CD4-positive, alpha-beta T cell treated with Interleukin-17A for 1 hour (primary cell): ENCODE results near the gene AFF3.
"Not testable (repeated sequence)": the region's sequence is repeated elsewhere in the genome, so short reads cannot be mapped to it uniquely, and the experiment has no call there.

Source experiments
- DNase-seq: peaks from one replicate; pipeline ENCODE4 v3.0.0-alpha.2; 2020

AFF3 gene, protein sequence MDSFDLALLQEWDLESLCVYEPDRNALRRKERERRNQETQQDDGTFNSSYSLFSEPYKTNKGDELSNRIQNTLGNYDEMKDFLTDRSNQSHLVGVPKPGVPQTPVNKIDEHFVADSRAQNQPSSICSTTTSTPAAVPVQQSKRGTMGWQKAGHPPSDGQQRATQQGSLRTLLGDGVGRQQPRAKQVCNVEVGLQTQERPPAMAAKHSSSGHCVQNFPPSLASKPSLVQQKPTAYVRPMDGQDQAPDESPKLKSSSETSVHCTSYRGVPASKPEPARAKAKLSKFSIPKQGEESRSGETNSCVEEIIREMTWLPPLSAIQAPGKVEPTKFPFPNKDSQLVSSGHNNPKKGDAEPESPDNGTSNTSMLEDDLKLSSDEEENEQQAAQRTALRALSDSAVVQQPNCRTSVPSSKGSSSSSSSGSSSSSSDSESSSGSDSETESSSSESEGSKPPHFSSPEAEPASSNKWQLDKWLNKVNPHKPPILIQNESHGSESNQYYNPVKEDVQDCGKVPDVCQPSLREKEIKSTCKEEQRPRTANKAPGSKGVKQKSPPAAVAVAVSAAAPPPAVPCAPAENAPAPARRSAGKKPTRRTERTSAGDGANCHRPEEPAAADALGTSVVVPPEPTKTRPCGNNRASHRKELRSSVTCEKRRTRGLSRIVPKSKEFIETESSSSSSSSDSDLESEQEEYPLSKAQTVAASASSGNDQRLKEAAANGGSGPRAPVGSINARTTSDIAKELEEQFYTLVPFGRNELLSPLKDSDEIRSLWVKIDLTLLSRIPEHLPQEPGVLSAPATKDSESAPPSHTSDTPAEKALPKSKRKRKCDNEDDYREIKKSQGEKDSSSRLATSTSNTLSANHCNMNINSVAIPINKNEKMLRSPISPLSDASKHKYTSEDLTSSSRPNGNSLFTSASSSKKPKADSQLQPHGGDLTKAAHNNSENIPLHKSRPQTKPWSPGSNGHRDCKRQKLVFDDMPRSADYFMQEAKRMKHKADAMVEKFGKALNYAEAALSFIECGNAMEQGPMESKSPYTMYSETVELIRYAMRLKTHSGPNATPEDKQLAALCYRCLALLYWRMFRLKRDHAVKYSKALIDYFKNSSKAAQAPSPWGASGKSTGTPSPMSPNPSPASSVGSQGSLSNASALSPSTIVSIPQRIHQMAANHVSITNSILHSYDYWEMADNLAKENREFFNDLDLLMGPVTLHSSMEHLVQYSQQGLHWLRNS (N-terminal part only)

DNA sequence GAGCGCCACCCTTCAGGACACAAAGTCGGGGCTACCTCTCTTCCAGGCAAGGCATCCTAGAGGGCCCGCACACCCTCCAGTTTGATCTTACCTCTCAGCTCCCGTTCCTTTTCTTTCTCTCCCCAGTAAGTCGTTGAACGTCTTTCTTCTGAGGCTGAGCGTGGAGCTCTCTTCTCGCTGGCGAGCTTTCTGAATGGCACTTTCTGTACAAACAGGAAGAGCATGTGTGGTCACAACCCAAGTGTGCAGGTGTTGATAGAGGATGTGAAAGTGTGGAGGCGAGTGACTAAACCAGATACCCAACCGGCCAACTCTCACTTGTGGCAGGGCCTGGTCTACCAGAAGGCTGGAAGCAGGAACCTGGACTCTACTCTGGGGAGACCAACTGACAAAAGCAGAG lies at the start of gene AFF3:
Gene AFF3, minus strand, starts transcription at position 198 of the 400 bp plus-strand sequence. CDS start 38,136 bp downstream, outside the sequence.
- peak; percentile 31 for DNase-seq

DNA sequence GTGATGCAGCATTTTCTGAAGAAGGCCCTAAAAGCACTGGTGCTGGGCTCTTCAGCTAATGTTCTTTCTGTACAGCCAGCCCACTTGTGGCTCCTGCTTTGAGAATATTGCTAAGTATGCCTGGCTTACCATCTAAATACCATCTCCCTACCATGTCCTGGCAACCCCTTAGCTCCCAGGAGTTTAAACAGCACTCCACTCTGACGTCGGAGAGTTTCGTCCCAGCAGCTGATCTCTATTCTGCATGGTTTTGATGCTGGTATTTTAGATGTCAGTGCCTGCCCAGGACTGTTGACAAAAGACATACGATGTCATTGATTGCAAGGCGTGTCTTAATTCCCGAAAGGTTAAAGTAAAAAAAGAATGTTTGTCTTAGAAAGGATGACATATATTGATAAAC lies 47.0 kb upstream of the AFF3 start:
- no peak for DNase-seq

DNA sequence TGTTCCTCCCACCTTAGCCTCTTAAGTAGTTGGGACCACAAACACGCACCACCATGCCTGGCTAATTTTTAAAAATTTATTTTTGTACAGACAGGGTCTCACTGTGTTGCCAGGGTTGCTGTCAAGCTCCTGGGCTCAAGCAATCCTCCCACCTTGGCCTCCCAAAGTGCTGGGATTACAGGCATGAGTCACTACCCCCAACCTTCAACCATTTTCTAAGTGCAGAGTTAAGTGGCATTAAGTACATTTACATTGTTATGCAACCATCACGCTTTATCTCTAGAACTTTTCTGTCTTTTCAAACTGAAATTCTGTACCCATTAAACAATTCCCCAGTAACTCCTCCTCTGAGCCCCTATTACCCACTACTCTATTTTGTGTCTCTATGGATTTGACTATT lies 45.9 kb upstream of the AFF3 start:
- no peak for DNase-seq

DNA sequence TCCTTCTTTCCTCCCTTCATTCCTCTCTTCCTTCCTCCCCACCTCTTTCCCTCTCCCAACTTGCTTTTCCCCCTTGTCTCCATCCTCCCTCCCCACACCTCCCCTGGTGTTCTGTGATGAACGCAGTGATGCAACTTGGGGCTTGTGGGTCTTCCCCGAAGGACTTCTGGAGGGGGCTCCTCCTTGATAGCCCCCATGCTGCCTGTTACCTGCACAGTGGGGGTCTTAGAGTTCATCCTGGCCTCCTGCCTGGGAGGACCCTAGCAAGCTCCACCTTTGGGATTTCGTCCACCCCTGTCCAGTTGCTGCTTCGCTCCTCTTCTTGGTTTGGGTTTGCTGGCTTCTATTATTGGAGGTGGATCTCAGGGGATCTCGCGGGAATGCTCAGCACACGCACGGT lies 43.7 kb upstream of the AFF3 start:
- DNase-seq = no peak

DNA sequence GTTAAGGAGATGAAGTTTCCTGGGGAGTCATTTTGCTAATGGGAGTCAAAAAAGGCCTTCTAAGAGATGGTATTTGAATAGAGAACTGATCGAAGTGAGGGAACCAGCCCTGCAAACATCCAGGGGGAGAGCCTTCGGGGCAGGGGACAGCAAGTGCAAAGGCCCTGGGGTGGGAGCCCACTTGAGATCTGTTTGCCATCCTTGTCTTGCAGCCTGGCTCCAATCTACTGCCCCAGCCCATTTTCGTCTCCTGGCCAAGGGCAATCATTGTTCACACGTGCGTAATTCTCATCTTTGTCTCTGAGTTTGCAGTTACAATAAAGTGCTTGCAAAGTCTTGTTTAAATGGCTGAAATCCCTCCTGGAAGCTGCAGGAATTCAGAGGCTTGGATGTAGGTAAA lies 43.1 kb upstream of the AFF3 start:
- no peak for DNase-seq

DNA sequence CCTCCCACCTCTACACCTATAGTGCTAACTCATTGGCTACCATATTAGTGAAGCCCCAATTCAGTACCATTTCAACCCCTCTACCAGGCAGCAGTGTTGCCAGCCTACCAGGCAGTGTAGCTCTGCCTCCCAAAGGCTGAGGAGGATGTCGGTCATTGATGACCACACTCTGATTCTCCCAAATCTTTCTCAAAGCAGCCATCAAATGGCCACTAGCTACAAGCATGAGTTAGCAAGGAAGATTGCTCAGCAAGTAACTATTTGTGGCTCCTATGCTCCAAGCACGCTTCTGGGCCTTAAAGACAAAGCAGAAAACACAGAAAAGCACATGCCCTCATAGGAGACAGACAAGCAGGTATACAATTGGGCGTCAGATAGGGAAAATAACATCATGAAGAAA lies 42.7 kb upstream of the AFF3 start:
- no peak for DNase-seq

DNA sequence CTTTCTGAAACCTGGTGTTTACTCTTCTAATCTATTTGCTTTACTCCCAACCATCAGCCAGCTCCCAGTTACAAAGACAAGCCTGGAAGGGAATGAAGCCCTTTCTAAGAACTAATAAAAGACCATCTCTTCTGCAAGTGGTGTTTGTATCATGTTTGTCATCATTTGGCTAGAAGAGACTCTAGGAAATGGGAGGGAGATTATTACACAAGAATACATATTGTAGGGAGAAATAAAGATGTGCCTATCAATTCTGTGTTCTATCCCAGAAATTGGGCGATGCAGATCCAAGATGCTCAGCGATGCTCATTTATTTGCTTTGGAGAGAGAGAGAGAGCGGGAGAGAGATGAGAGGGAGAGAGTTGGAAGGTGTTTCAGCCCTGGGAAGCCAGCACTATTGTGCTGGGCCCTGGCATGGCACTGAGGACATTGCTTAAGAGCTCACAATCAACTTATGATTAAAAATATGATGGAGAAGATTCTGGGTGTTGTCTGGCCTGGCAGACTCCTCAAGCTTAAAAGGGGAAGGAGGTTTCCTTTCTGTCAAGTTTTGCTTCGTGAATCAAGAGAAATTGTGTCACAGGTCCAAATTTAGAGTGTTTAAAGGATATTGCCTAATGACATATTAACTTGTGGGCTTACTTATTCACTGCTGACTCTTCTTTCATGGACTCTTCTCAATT lies 41.8 kb upstream of the AFF3 start:
- DNase-seq = peak; percentile 2

DNA sequence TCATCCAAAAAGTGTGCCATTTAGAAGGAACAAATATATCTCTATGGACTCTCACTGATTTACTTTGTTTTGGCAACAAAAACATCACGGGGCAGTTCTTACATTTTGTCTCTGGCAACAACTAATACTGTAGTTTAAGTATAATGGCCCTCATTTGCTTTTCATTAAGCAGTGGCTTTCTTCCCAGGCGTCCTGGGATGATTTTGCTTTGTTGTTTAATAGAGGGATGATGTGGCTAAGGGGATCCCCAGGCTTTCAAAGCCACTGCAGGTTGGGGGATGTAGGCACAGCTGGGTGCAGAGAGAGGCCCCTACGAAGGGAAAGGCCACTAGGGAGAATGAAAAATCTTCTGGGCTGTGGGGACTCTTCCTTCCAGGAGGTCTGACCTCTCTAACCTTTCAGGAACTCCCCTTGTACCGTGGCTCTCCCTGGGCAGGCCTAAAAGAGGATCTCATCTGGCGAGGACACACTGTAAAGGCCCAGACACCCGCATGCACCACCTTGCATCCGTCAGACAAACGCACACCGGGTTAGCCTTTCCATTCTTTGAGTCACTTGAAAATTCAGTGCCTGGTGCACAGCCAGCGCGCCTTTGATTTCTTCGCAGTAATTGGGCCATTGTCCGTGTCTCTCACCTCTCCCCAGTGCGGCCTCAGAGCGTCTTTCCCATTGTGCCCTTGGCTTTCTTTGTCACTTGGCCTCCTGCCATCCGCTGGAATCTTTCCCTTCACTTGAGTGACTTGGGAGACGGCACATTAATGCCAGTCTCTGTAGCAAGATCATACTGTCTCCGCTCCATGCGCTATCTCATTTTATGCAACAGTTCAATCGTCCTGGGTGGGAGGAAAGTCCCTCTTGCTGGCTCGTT lies 40.3 kb upstream of the AFF3 start:
- no peak for DNase-seq

DNA sequence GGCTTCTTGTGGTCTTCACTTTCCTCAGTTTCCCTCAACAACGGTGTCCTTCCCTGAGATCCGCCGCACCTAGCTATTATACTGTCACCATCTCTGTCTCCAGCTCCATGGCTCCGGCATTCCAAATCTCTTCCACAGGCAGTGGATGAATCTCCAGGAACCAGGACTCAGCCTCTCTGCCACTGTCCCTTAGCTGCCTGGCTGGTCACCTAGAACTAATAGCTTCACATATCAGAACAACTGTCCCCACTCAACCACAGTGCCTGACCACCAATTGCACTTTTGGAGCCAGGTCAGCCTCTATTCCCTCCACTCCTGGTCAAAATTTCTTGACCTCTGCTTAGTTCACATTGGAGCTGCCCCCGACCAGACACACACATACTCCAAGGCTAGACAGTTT lies 38.1 kb upstream of the AFF3 start:
- no peak for DNase-seq

DNA sequence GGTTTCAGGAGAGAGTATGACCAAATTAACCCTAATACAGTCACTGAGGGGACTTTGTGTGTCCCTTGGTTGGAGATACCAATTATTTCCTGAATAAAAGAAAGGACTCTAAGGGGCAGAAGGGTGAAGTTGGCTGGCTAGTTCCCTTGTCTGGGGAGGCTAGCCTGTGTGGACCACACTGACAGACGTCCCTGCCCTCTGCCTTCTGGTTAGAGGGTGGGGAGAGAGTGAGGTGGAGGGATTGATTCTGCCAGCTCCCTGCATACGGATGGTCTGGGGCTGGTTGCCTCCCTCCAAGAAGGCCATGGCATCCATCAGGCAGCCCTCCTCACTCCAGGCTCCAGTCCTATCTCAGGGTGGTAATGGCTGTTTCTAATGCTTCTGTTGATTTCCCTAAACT lies 37.4 kb upstream of the AFF3 start:
- no peak for DNase-seq

DNA sequence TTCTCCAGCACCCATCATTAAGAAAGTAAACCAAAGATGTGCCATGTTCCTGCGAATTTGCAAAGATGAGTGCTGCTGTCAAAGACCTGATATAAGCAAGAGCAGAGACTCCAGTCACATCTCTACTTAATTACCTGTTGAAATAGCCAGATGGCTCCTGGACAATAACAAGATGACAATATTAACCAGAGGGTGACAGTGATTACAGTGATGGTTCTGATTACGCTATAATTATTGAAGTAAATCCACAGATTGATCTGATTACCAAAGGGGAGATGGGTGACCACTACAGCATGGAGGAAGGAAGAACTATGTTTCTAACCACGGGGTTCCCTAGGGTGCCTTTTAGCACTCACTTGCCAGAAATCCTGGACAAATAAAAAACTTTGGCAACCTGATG lies 36.5 kb upstream of the AFF3 start:
- no peak for DNase-seq

DNA sequence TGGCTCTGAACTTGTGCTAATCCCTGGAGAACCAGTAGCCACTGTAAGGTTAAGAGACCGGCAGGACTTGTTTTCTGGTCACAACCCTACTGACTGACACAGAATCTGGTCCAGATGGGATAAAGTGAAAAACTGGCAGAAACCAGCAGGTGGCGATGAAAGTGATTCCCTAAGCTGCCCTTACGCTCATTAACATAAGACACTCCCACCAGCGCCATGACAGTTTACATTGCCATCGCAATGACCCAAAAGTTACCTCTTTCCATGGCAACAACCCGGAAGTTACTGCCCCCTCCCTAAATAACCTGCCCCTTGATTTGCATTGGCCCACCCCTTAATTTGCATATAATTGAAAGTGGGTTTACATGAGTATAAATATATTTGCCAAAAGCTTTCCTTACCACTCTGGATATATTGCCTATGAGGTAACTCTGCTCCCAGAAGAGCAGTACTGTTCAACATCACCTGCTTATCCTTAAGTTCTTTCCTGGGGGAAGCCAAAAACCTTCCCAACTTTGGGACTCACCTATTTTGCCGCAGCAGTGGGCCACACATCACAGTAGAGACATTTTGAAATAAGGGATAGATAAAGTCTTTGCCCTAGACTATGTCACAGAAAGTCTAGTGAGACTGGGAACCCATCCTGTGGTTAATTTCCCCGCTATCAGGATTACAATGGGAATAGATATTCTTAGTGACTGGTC lies 35.8 kb upstream of the AFF3 start:
- DNase-seq = peak; percentile 39

DNA sequence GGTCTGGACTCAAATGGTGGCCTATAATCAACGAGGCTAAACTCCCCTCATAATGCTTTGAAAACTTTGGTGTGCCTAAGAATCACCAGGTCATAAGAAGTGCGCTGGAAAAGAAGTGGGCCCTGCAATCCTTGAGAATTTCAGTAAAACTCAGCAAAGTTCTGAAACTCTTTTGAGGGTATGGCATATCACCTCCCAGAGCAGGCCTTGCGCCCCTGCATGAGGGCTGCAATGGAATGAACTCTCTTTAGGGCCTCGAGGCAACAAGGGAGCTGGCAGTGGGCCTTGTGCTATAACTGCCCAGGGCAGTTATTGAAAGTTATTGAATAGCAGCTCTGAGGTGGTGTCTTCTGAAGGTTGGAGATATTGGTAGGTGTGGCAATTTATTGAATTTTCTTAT lies 34.5 kb upstream of the AFF3 start:
- DNase-seq = no peak

DNA sequence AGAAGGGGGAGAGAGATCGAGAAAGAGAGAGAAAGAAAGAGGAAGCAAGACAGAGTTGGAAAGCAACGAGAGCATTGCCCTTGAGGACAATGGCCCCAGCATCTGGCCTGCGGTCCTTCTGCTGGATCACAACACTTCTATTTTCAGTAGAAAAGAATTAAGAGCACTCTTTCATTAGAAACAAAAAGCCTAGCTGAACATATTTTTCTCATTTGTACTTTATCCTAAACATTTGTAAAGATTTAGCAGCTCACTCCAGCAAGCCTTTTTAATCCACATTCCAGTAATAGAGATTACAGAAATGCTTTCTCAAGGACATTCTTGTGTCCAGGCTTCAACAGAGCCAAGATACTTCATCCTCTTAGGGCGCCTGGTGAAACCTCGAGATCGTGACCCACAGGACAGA lies 31.6 kb upstream of the AFF3 start:
- DNase-seq = no peak

DNA sequence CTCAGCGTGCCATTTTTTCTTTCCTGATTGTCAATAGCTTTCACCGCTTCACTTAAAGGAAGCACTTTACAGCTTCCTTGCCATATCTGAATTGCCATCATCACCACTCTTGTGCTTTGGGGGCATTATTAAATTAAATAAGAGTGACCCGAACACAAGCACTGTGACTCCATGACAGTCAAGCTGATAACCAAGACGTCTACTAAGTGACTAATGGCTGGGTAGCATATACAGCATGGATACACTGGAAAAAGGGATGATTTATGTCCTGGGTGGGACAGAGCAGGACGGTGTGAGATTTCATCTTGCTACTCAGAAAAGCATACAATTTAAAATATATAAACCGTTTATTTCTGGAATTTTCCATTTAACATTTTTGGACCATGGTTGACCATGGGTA lies 24.3 kb upstream of the AFF3 start:
- no peak for DNase-seq

DNA sequence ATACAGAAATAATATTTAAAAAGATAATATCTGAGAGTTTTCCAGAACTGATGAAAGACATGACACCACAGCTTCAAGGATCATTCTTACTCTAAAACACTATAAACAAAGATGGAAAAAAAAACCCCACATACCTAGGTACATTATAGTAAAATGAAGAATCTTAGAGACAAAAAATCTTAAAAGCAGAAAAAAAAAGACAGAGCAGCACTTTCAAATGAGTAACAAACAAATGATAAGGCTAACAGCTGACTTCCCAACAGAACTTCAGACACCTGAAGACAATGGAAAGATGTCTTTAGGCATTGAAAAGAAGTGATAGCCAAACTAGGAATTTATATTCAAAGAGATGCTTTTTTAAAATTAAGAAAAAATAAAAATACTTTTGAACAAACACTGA lies 21.2 kb upstream of the AFF3 start:
- no peak for DNase-seq

DNA sequence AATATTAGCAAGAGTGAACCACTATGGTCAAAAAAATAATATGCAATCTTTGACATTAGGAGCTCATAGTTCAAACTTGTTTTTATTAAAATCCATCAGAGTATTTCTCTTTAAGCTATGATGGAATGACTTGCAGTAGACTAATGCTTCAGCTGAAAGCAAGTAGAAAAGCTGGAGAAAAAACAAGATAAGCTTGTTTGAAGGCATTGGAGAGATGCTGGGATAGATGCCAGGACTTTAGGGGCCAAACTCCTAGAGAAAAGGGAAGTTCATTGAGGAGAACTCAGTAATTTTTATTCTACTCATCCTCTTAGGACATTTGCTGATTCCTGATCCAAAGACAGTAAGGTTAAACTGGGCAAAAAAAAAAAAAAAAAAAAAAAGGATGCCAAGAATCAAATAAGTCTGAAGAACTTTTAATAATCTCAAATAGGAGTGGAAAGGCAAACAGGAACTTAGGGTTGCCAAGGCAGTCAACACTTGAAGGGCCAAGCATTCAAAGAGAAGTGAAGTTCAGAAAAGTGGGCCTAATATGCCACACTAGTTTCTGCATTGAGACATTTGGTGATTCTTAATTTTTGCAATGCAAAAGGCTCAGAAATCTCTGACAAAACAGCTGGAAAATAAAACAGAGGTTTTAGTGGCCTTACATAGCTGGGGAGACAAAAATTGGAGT lies 19.7 kb upstream of the AFF3 start:
- DNase-seq = no peak

DNA sequence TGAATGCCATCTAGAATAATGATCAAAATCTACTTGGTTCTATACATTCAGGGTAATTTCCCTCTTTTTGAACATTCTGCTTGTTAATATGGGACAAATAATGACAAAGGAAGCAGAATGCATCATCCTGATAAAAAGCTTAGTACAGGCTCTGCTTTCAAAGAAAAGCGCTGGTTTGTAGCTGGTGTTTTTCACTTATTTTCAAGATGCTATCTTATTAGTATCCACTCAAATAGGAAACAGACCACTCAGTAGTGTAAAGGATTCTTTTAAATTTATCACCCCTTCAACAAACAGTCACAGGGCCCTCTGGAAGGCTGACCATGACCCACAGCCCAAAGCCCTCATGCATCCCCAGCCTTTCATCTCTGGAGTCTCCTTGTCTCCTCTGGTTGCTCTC lies 18.0 kb upstream of the AFF3 start:
- no peak for DNase-seq

DNA sequence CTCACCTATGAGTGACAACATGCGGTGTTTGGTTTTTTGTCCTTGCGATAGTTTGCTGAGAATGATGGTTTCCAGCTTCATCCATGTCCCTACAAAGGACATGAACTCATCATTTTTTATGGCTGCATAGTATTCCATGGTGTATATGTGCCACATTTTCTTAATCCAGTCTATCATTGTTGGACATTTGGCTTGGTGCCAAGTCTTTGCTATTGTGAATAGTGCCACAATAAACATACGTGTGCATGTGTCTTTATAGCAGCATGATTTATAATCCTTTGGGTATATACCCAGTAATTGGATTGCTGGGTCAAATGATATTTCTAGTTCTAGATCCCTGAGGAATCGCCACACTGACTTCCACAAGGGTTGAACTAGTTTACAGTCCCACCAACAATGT lies 9.4 kb upstream of the AFF3 start:
- not testable (repeated sequence) for DNase-seq

DNA sequence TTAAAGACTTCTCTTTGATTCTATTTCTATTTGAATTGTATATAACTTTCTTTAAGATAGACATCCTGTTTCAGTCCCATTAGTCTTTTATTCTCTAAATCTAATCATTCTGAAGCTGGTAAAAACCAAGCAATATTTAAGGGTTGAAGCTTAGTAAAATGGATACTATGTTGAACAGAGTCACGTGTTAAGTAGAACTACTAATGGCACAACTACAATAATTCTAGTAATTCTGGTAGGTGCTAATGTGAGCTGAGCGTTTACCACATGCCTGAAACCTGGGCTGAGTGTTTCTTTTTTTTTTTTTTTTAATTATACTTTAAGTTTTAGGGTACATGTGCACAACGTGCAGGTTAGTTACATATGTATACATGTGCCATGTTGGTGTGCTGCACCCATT lies 8.9 kb upstream of the AFF3 start:
- DNase-seq = no peak

DNA sequence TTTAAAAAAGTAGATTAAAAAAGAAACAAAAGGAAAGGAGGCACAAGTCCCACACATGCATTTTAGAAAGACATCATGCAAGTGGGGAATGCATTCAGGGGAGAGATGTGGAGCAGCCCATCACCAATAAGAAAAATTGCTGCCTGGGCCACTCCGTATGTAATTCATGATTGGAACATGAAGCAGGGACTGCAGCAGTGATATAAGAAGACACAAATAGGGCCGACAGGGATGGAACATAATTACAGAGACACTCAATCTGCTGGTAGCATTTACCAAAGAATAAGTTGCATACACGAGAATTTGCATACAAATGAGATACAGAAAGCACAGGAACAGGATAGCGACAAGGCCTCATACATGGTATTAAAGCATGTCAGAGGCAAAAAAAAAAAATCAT lies 6.5 kb upstream of the AFF3 start:
- no peak for DNase-seq
